Activated T-helper 1 cell treated with anti-CD3 and anti-CD28 coated beads, Interleukin-12 subunit alpha, Interleukin-12 subunit beta, Interleukin-2, Interleukin-4 antibody, amounts not matched to agents 30 ng/mL and 10 ng/mL and 1 ng/mL, durations not matched to agents 14 hours and 24 hours and 36 hours (primary cell): ENCODE data around the gene CSNK2A1. TPM values are rescaled to one million over a fixed set of nuclear protein-coding genes. Genes with fewer than 3 reads are reported as not detected.
"Not testable (repeated sequence)": the region's sequence is repeated elsewhere in the genome, so short reads cannot be mapped to it uniquely, and the experiment has no call there.

Source experiments
- DNase-seq: peaks from one replicate; pipeline ENCODE4 v3.0.0; 2021; ENCODE audit warnings: low spot score
- H3K27ac Mint-ChIP-seq: one replicate; pipeline ENCODE4 v1.8.0; 2021; ENCODE audit warnings: mild to moderate bottlenecking, mixed read lengths
- H3K27me3 Mint-ChIP-seq: one replicate; pipeline ENCODE4 v1.8.0; 2022; ENCODE audit warnings: mild to moderate bottlenecking, moderate library complexity, mixed read lengths; ENCODE audit not compliant: insufficient read depth
- H3K36me3 Mint-ChIP-seq: one replicate; pipeline ENCODE4 v1.8.0; 2021; ENCODE audit warnings: low read depth, mixed read lengths
- H3K4me1 Mint-ChIP-seq: one replicate; pipeline ENCODE4 v1.8.0; 2021; ENCODE audit warnings: low read depth, mixed read lengths
- H3K4me3 Mint-ChIP-seq: one replicate; pipeline ENCODE4 v1.8.0; 2021; ENCODE audit warnings: mild to moderate bottlenecking, moderate library complexity, mixed read lengths
- H3K9me3 Mint-ChIP-seq: one replicate; pipeline ENCODE4 v1.8.0; 2021; ENCODE audit warnings: mixed read lengths
- intact Hi-C: fragments of 100-400 bp; cut with micrococcal nuclease; formaldehyde crosslinking; loops from one replicate; pipeline ENCODE4 v1.15.1; 2024
- total RNA-seq: library from RNA; stranded (reverse); gene quantifications from 2 replicates; pipeline ENCODE4 v1.2.3, GENCODE V29; 2022

Gene CSNK2A1
- total RNA-seq, 1 donor from 2014 or later, result 181 TPM

DNA sequence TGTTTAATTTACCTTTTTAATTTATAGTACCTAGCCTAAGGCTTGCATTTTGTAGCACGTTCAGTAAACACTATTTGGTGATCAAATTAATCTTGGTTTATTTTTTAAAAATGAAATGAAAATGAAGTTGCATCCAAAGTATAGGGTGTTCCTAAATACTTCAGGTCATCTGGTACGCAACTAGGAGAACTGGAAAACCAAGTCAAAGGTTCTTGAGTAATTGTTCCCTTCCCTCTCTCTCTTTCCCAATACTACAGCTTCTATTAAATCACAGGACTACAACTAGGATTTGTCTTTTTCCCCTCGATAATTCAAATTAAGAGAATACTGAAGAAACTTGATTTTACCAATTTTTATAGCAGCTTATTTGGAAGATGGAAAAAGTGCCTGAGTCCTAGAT, 27.9 kb downstream of the CSNK2A1 start:
- H3K27me3 Mint-ChIP-seq, result no peaks in the 10 kb centered on the region
- peaks cover 37% of the 10 kb centered on the region for H3K4me1 Mint-ChIP-seq
- peaks cover 34% of the 10 kb centered on the region for H3K36me3 Mint-ChIP-seq
- no peak for DNase-seq
- no peak overlapping the region for H3K27ac Mint-ChIP-seq
- intact Hi-C loops, result no loop called here
- H3K4me3 Mint-ChIP-seq, result no peak overlapping the region
- peaks cover 15% of the 10 kb centered on the region for H3K9me3 Mint-ChIP-seq

DNA sequence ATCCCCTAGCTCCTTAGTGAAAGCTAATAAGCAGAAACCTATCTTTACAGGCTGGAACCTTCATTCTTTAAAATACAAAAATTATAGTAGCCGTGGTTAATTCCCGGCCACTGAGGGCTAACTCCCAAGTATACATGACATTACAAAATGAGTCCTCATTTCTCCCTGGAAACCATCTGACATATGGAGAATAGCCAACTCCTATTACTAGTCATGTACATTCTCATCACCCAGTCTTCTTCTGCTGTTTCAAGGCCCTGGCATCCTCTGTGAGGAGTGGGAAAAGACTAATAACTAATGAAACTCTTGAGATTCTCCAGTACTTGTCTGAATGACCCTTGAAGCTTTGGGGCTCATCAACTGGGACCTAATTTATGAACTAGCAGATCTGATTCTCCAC, 30.2 kb downstream of the CSNK2A1 start:
- H3K27me3 Mint-ChIP-seq, result no peaks in the 10 kb centered on the region
- DNase-seq, result no peak
- H3K36me3 Mint-ChIP-seq, result peaks cover 27% of the 10 kb centered on the region
- H3K27ac Mint-ChIP-seq, result no peak overlapping the region
- no peaks in the 10 kb centered on the region for H3K9me3 Mint-ChIP-seq
- H3K4me3 Mint-ChIP-seq, result no peak overlapping the region
- intact Hi-C loops, result no loop called here
- H3K4me1 Mint-ChIP-seq, result peaks cover 42% of the 10 kb centered on the region

DNA sequence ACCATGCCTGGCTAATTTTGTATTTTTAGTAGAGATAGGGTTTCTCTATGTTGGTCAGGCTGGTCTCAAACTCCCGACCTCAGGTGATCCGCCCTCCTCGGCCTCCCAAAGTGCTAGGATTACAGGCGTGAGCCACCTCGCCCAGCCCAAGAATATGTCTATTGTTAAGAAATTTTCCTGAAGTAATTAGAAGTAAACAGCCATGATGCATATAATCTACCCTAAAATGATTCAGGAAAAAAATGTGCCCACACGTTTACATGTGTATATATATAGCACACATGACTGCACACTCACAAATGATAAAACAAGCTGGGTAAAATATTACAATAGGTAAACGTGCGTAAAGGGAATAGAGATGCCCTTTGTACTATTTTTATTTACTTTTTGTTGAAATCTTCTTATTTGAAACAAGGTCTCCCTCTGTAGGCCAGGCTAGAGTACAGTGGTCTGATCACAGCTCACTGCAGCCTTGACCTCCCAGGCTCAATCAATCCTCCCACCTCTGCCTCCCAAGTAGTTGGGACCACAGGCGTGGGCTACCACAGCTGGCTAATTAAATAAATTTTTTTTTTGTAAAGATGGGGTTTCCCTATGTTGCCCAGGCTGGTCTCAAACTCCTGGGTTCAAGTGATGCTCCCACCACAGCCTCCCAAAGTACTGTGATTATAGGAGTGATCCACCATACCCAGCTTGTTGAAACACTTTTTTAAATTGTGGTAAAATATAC, 33.1 kb downstream of the CSNK2A1 start:
- intact Hi-C loops, H3K9me3 Mint-ChIP-seq, H3K27me3 Mint-ChIP-seq, H3K27ac Mint-ChIP-seq, DNase-seq, H3K4me3 Mint-ChIP-seq: not testable (repeated sequence)
- peaks cover 36% of the 10 kb centered on the region for H3K36me3 Mint-ChIP-seq
- peaks cover 38% of the 10 kb centered on the region for H3K4me1 Mint-ChIP-seq

DNA sequence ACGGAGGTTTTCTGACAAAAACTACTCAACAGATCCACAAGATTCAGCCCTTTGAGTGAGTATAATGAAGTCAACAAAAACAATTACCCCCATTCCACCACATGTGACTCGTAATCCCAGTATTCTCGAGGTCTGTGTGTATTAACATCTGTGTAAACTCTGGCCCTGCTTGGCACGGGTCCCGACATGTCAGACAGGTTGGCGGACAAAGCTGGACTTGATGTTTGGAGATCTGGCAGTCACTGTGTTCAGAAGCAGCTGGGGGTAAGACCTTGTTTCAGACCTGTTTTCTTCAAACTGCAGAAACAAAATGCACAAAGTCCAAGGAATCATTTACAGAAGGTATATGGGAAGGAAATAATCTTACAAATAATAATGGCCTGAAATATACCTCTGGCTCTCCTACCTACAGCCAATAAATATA, 35.2 kb downstream of the CSNK2A1 start:
- H3K4me3 Mint-ChIP-seq, H3K27ac Mint-ChIP-seq, intact Hi-C loops, H3K27me3 Mint-ChIP-seq, H3K9me3 Mint-ChIP-seq, DNase-seq: not testable (repeated sequence)
- Mint-ChIP-seq H3K4me1 (peaks cover 32% of the 10 kb centered on the region), H3K36me3 (peaks cover 40% of the 10 kb centered on the region)

DNA sequence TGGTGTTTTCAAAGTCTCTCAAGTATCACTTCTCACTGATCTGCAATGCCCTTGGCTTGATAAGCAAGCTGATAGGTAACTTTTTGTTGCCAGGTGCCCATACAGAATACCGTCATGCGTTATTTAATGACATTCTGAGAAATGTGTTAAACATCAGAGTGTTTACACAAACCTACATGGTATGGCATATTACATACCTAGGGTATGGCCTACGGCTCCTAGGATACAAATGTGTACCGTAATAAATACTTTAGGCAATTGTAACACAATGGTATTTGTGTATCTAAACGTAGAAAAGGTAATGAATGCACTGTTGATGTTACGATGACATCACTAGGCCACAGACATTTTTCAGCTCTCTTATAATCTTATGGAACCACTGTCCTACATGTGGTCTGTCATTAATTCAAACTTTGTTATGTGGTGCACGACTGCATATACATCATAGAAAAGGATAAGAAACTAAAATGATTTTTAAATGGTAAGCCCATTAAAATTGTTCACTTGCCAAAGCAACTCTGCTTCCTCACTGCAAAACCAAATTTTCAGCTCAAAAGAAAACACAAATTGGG, 35.7 kb downstream of the CSNK2A1 start:
- Mint-ChIP-seq H3K4me1 (peaks cover 28% of the 10 kb centered on the region), H3K9me3 (no peaks in the 10 kb centered on the region), H3K27ac (no peak overlapping the region), H3K27me3 (no peaks in the 10 kb centered on the region), H3K4me3 (no peak overlapping the region), H3K36me3 (peaks cover 44% of the 10 kb centered on the region)
- DNase-seq, result no peak
- intact Hi-C loops, result no loop called here

DNA sequence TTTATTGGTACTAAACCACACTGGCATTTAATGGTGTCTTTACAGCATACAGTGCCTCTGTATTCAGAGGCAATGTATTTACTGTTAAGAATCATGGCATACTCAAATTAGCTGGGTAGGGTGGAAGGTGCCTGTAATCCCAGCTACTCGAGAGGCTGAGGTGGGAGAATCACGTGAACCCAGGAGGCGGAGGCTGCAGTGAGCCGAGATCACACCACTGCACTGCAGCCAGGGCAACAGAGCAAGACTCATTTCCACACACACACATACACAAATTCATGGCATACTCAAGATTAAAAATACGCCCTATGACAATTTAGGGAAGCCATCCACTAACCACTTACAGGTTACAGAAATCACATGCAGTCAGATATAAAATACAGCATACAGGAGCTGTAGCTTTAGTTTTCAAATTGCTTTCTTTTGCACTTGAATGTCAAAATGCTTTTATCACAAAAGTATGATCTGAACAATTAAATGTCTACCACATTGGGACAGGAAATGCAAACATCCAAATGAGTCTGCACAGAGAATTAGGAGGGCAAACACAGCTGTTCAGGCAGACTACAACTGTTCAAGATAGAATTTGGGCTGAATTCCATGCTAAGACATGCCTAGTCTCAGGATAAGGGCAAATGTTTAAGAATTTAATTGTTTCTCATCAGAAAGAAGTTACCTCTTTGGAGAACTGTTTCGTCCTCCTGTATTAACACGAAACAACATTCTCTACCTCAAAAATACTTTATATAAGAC, 36.4 kb downstream of the CSNK2A1 start:
- Mint-ChIP-seq H3K4me3 (no peak overlapping the region), H3K36me3 (peaks cover 50% of the 10 kb centered on the region), H3K27ac (no peak overlapping the region), H3K9me3 (no peaks in the 10 kb centered on the region), H3K4me1 (peaks cover 24% of the 10 kb centered on the region), H3K27me3 (no peaks in the 10 kb centered on the region)
- intact Hi-C loops, result no loop called here
- no peak for DNase-seq

DNA sequence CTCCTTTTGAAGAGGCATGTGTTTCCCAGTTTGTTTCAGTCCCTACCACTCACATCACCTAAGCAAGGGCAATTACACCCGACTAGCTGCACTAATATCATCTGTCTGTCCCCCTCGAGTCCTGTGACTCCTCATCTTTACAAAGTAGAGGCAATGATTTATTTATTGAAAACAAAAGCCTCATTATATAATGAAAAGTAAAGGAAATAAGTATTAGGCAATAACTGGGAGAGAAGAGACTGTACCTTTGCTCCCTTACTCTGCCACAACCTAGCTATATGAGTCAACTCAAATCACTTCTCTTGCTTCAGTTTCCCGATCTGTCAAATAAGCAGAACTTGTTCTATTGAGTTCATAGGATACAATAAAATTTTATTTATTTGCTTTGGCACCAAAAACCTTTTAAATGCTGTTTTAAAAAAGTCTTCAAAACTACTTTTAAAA, 38.9 kb downstream of the CSNK2A1 start:
- intact Hi-C loops, result no loop called here
- H3K9me3 Mint-ChIP-seq, result no peaks in the 10 kb centered on the region
- peaks cover 48% of the 10 kb centered on the region for H3K36me3 Mint-ChIP-seq
- H3K27ac Mint-ChIP-seq, result no peak overlapping the region
- H3K4me3 Mint-ChIP-seq, result no peak overlapping the region
- H3K27me3 Mint-ChIP-seq, result no peaks in the 10 kb centered on the region
- DNase-seq, result no peak
- peaks cover 17% of the 10 kb centered on the region for H3K4me1 Mint-ChIP-seq

DNA sequence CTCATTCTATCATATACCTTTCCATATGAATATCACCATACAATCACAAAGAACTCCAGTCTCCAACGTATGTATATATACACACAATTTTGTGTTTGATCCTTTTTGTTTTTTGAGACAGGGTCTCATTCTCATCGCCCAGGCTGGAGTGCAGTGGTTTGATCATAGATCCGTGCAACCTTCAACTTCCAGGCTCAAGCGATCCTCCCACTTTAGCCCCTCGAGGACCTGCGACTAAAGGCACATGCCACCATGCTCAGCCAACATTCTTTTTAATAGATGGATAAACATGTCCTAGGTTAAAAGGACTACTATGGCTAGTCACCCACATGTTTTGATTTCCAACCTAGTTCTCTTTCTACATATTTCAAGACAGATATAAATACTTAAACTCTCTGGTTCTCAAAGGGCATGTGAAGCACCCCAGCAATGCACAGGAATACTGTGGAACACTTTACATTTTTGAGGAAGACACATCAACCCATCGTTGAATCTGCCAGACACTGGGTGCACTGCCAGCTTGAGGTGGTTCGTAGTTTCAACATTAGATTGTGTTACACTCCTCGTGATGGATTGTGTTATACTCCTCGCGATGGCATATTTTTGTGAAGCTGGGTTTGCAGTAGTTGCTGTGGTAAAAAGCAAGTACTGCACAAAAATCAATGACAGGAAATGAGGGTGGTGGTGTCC, 40.4 kb downstream of the CSNK2A1 start:
- intact Hi-C loops, result no loop called here
- H3K27me3 Mint-ChIP-seq, result no peaks in the 10 kb centered on the region
- peaks cover 13% of the 10 kb centered on the region for H3K4me1 Mint-ChIP-seq
- no peak overlapping the region for H3K27ac Mint-ChIP-seq
- no peak for DNase-seq
- peaks cover 55% of the 10 kb centered on the region for H3K36me3 Mint-ChIP-seq
- no peaks in the 10 kb centered on the region for H3K9me3 Mint-ChIP-seq
- no peak overlapping the region for H3K4me3 Mint-ChIP-seq

DNA sequence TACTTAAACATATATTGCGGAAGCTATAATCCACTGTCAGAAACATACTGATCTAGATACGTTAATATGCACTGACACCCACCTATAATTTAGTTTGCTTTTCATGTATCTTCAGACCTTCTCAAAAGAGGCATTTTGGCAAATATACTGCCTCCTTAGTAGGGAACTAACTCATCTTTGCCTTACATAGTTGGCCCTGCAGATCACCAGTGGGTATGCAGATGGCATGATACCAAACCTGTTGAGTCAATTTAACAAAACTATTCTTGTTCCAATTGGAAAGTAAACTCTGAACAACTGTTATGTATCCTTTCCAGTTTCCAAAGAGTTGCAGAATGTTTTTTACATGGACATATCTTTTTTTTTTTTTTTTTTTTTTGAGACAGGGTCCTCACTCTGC, 45.6 kb downstream of the CSNK2A1 start:
- Mint-ChIP-seq H3K9me3 (no peaks in the 10 kb centered on the region), H3K27ac (no peak overlapping the region), H3K36me3 (peaks cover 45% of the 10 kb centered on the region), H3K4me3 (no peak overlapping the region), H3K27me3 (no peaks in the 10 kb centered on the region), H3K4me1 (peaks cover 6% of the 10 kb centered on the region)
- intact Hi-C loops, result no loop called here
- DNase-seq, result no peak

DNA sequence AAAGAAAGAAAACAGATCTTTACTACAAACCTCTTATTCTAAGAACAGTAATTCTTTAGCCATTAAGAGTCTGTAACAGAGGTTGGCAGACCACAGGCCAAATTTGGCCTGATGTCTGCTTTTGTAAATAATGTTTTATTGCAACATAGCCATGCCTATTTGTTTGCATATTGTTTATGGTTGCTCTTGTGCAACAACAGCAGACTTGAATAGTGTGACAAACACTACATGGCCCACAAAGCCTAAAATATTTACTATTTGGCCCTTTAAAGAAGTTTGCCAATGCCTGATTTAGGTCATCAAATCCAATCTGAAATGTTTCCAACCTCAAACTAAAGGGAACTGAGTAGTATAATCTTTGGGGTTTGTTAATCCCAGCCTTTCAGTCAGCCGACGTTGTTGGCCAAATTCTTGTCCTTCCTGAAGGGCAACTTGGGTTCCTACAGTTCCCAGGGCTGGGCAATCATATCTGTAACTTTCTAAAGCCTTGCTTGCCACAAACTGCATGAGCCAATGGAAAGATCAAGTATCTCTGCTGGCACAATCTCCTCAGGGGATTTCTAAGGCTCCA, 47.4 kb downstream of the CSNK2A1 start:
- Mint-ChIP-seq H3K4me3 (no peak overlapping the region), H3K9me3 (no peaks in the 10 kb centered on the region), H3K36me3 (peaks cover 45% of the 10 kb centered on the region), H3K27me3 (no peaks in the 10 kb centered on the region), H3K27ac (no peak overlapping the region), H3K4me1 (no peaks in the 10 kb centered on the region)
- intact Hi-C loops, result no loop called here
- no peak for DNase-seq

DNA sequence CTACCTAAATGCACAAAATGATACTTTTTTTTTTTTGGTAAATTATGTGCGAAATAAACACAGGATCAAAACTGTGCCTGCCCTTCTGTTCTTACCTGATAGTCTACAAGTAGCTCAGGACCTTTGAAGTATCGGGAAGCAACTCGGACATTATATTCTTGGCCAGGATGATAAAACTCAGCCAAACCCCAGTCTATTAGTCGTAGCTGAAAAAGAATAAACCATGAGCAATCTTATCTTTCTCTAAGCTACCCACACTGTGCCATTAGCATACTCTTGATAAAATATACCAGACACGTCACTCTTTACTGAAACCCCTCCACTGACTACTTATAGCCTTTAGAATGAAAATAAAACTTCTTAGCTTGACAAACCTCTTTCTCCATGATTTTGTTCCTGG, 51.4 kb downstream of the CSNK2A1 start:
- intact Hi-C loops, result no loop called here
- H3K4me1 Mint-ChIP-seq, result no peaks in the 10 kb centered on the region
- H3K36me3 Mint-ChIP-seq, result peaks cover 46% of the 10 kb centered on the region
- no peak overlapping the region for H3K27ac Mint-ChIP-seq
- H3K4me3 Mint-ChIP-seq, result no peak overlapping the region
- no peak for DNase-seq
- no peaks in the 10 kb centered on the region for H3K27me3 Mint-ChIP-seq
- no peaks in the 10 kb centered on the region for H3K9me3 Mint-ChIP-seq

DNA sequence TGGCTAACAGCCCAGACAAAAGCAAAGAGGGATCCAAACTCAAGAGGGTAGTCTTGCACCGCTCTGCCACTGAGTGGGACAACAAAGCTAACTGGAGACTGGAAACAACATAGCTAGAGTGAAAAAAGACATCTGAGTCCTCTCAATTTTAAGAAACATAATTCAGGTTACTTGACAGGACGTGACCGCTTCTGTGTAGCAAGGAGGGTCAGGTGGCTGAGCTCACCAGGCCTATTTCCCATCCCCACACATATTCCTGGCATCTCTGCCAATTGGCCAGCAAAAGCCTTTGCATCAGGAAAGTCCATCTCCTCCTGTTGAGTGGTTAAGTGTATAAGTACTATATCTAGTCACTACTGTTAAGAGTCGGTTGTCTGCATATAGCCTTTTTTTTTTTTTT, 55.9 kb downstream of the CSNK2A1 start:
- Mint-ChIP-seq H3K36me3 (peaks cover 72% of the 10 kb centered on the region), H3K27ac (no peak overlapping the region), H3K9me3 (no peaks in the 10 kb centered on the region), H3K4me3 (no peak overlapping the region), H3K4me1 (no peaks in the 10 kb centered on the region), H3K27me3 (no peaks in the 10 kb centered on the region)
- intact Hi-C loops, result no loop called here
- DNase-seq, result no peak
